Measurements from ENCODE around the gene ADAM30.

GRCh38 chr1:119937198-119937597, 40.9 kb upstream of the ADAM30 start:
- TF ChIP-seq EZH2 (IDR thresholded peaks at IDR 0.05; ENCODE audit: low read length, unreplicated experiment) (no peak), CTCF (conservative IDR thresholded peaks at IDR 0.05; ENCODE audit: low read depth, low read length) (no peak), EZH2phosphoT487 (IDR thresholded peaks at IDR 0.05; ENCODE audit: borderline replicate concordance, low read length) (no peak)
